ENCODE measurements around the gene CFAP206.
"Not testable (repeated sequence)": the region's sequence is repeated elsewhere in the genome, so short reads cannot be mapped to it uniquely, and the experiment has no call there.

CFAP206 gene

GRCh38 chr6:87465051-87465450 lies 57.3 kb downstream of the CFAP206 start:
- ATAC-seq (replicated peaks) (no peak), DNase-seq (no peak)
- Mint-ChIP-seq H3K36me3 (no peaks in the 10 kb centered on the region), H3K4me1 (no peaks in the 10 kb centered on the region), H3K27me3 (peaks cover 23 to 27% of the 10 kb centered on the region in 2 donors), H3K4me3 (no peak overlapping the region), H3K9me3 (peaks cover 2 to 7% of the 10 kb centered on the region in 2 donors), H3K27ac (no peak overlapping the region)

DNA sequence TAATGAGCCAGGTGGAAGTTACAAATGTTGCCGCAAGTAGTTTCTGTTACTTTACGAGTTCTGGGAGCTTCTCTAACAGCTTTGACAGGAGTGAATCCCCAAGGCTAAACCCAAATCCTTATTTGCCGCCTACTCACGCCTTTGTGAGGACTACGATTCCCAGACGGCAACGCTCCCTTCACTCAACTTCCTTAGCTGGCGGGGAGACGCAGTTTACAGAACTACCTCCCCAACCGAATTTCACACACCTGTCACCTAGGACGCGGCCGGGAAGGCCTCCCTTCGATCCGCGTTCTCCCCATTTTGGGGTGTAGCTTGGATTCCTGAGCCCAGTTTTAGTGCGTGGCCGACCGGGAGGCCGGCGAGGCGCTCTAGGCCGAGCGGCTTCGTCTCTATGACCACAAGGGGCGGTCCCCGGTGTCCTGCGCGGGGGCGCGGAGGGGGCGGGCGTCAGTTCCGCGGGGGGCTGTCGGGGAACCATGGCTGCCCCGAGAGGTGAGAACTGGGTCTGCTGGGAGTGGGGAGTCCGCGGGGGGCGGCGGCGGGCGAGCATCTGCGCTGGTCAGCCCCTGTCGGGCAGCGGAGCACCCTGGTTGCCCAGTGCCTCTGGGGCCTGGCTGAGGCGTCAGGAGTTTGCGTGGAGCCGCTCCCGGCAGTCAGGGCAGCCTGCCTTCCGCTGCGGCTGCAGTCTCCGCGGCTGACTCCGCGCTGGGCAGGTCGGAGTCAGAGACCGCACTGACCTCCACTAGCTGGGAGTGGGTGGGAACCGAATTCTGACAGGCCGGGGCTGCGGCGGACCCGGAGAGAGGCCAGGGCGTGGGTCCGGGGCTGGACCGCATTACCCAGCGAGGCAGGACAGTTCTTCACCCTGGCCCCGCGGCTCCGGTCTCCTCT lies 65.0 kb downstream of the CFAP206 start, which contains the start of gene SLC35A1:
SLC35A1 (plus strand) TSS at position 450 of the 894 bp plus-strand sequence; CDS start at position 480, 30 bp downstream.
- H3K4me3 Mint-ChIP-seq, result peak within 1 kb of the TSS; percentile 95 to 99
- peak within 1 kb of the TSS; percentile 99 for H3K27ac Mint-ChIP-seq
- no peaks in the 10 kb centered on the region for H3K36me3 Mint-ChIP-seq
- peaks cover 8 to 9% of the 10 kb centered on the region in 2 donors for H3K4me1 Mint-ChIP-seq
- H3K9me3 Mint-ChIP-seq, result no peaks in the 10 kb centered on the region
- DNase-seq (peak; percentile 85), ATAC-seq (replicated peaks) (peak; percentile 93 to 97)
- H3K27me3 Mint-ChIP-seq, result peaks cover 5 to 9% of the 10 kb centered on the region in 2 donors

DNA sequence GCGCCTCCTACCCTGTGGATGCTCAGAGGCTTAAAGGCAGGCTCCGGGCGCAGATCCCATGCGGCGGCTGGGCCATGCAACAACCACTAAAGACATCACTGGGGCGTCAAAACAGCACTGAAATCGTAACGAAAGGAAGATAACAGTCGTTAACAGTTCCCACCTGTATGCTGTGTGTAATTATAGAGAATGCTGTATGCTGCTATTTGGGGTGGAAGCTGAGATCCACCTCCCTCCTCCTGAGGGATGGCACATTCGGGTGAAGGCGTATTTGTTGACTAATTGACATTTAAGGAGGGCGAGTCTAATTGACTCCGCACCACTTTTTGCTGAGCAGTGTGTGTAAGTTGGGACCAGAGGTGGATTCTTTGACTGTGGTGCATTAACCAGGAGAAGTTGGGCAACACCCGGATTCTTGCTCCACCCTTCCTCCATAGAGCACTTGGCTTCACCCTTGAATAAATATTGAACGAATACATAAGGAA lies 65.7 kb downstream of the CFAP206 start:
- Mint-ChIP-seq H3K4me1 (peaks cover 8 to 9% of the 10 kb centered on the region in 2 donors), H3K27me3 (peaks cover 2 to 3% of the 10 kb centered on the region in 2 donors), H3K4me3 (peak overlapping the region; percentile 95 to 99), H3K27ac (peak overlapping the region; percentile 99), H3K9me3 (no peaks in the 10 kb centered on the region), H3K36me3 (peaks cover 6 to 7% of the 10 kb centered on the region in 2 donors)
- no peak for DNase-seq
- peak; percentile 77 to 78 for ATAC-seq (replicated peaks)

GRCh38 chr6:87481931-87482330 lies 74.2 kb downstream of the CFAP206 start:
- Mint-ChIP-seq H3K9me3 (no peaks in the 10 kb centered on the region), H3K4me1 (peaks cover 4 to 5% of the 10 kb centered on the region in 2 donors), H3K4me3 (no peak overlapping the region), H3K27ac (no peak overlapping the region), H3K36me3 (peaks cover 31 to 34% of the 10 kb centered on the region in 2 donors), H3K27me3 (no peaks in the 10 kb centered on the region)
- DNase-seq, result no peak
- ATAC-seq (replicated peaks), result no peak

DNA sequence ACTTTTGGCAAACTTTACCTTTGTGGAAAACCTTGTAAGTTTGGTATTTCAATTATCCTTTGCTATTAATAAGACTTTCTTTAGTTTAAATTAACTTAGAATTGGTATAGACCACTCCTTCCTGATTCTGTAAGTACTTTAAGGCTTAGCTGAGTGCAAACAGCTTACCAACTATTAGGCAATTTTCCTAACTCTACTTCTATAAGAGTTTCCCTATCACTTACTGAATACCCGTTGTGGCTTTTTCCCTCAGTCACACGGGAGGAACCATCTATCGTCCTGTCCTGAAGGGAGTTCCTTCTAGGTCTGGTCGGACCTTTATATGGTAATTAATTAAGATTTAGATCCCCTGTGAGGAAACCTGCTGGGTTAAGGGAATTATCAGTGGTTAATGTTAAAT lies 74.6 kb downstream of the CFAP206 start:
- ATAC-seq (replicated peaks) (no peak), DNase-seq (no peak)
- H3K4me1 Mint-ChIP-seq, result peaks cover 4 to 5% of the 10 kb centered on the region in 2 donors
- H3K4me3 Mint-ChIP-seq, result no peak overlapping the region
- H3K27ac Mint-ChIP-seq, result no peak overlapping the region
- no peaks in the 10 kb centered on the region for H3K9me3 Mint-ChIP-seq
- H3K36me3 Mint-ChIP-seq, result peaks cover 31 to 34% of the 10 kb centered on the region in 2 donors
- H3K27me3 Mint-ChIP-seq, result no peaks in the 10 kb centered on the region

GRCh38 chr6:87483929-87484328 lies 76.2 kb downstream of the CFAP206 start:
- Mint-ChIP-seq H3K4me3 (no peak overlapping the region), H3K36me3 (peaks cover 23 to 26% of the 10 kb centered on the region in 2 donors), H3K27ac (peak overlapping the region; percentile 17), H3K9me3 (no peaks in the 10 kb centered on the region), H3K27me3 (no peaks in the 10 kb centered on the region), H3K4me1 (peaks cover 4 to 5% of the 10 kb centered on the region in 2 donors)
- DNase-seq (no peak), ATAC-seq (replicated peaks) (no peak)

DNA sequence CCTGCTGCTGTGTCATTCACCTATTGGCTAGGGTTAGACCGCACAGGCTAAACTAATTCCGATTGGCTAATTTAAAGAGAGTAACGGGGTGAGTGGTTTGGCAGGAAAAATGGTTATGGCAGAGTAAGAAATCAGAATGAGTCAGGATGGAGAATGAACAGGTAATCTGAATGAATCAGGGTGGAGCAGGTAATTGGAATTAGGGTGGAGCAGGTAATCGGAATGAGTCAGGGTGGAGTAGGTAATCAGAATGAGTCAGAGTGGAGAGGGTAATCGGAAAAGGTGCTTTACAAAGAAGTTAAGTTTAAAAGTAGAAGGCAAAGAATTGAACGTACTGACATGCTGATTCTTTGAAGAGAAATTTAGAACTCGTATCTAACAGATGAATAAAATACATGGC lies 76.7 kb downstream of the CFAP206 start:
- Mint-ChIP-seq H3K27me3 (no peaks in the 10 kb centered on the region), H3K4me1 (peaks cover 4 to 5% of the 10 kb centered on the region in 2 donors), H3K4me3 (no peak overlapping the region), H3K9me3 (no peaks in the 10 kb centered on the region), H3K36me3 (peaks cover 19 to 21% of the 10 kb centered on the region in 2 donors), H3K27ac (no peak overlapping the region)
- DNase-seq (no peak), ATAC-seq (replicated peaks) (no peak)

DNA sequence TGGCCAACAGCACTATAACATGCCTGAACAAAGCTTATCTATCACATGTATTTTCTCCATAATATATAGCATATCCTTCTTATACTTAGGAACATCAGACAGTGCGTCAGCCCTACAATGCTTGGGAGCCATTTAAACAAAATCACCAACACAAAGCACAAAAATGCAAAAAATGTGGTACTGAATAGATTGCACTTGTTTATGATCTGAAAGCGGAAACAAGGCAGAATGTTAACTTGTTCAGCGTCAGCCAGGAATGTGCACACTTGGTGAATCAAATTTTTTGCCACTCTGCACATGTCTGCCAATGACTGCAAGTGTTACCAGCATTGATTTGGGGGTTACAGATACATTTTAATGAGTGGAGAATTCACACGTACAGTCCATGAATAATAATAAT lies 79.8 kb downstream of the CFAP206 start:
- Mint-ChIP-seq H3K27me3 (no peaks in the 10 kb centered on the region), H3K4me3 (no peak overlapping the region), H3K9me3 (no peaks in the 10 kb centered on the region), H3K4me1 (peaks cover 4 to 5% of the 10 kb centered on the region in 2 donors), H3K27ac (no peak overlapping the region), H3K36me3 (peaks cover 16% of the 10 kb centered on the region in 2 donors)
- DNase-seq, result no peak
- no peak for ATAC-seq (replicated peaks)

DNA sequence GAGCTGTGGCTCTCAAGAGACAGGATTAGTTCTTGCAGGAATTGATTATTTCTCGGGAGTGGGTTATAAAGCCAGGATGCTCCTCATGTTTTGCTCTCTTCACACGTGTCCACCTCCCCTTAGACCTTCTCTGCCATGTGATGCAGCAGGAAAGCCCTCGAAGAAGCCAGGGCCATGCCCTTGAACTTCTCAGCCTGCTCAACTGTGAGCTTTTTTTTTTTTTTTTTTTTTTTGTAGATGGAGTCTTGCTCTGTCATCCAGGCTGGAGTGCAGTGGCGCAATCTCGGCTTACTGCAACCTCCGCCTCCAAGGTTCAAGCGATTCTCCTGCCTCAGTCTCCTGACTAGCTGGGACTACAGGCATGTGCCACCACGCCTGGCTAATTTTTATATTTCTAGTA lies 81.6 kb downstream of the CFAP206 start:
- not testable (repeated sequence) for H3K27me3 Mint-ChIP-seq; H3K4me3 Mint-ChIP-seq; H3K9me3 Mint-ChIP-seq; H3K4me1 Mint-ChIP-seq; H3K27ac Mint-ChIP-seq; ATAC-seq (replicated peaks); DNase-seq
- H3K36me3 Mint-ChIP-seq, result peaks cover 13 to 14% of the 10 kb centered on the region in 2 donors

GRCh38 chr6:87494761-87495422 lies 87.1 kb downstream of the CFAP206 start:
- H3K9me3 Mint-ChIP-seq, result no peaks in the 10 kb centered on the region
- H3K4me3 Mint-ChIP-seq, result no peak overlapping the region
- peaks cover 0 to 8% of the 10 kb centered on the region in 2 donors for H3K4me1 Mint-ChIP-seq
- H3K36me3 Mint-ChIP-seq, result peaks cover 7 to 8% of the 10 kb centered on the region in 2 donors
- no peak overlapping the region for H3K27ac Mint-ChIP-seq
- no peaks in the 10 kb centered on the region for H3K27me3 Mint-ChIP-seq
- ATAC-seq (replicated peaks), result peak; percentile 90 to 93
- DNase-seq, result no peak

DNA sequence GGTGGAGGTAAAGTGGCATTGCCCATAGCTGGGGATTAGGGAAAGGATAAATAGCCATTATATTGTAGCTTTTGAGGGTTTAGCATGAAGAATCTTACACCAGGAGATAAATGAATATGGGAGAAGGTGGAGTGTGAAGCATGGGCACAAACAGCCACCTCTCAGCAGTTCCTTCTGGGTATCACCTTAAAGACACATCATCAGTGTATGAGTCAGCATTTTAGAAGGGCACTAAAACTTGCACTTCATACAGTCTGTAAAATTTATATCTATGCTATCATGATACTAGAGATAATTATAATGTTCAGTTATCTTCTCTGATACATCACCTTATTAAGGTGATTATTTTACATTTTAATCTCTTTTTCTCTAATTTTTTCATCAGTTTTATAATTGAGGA lies 90.3 kb downstream of the CFAP206 start:
- H3K36me3 Mint-ChIP-seq, result peaks cover 5 to 6% of the 10 kb centered on the region in 2 donors
- no peak overlapping the region for H3K4me3 Mint-ChIP-seq
- no peak for DNase-seq
- H3K27me3 Mint-ChIP-seq, result no peaks in the 10 kb centered on the region
- no peaks in the 10 kb centered on the region for H3K9me3 Mint-ChIP-seq
- H3K4me1 Mint-ChIP-seq, result peaks cover 3 to 21% of the 10 kb centered on the region in 2 donors
- ATAC-seq (replicated peaks), result no peak
- no peak overlapping the region for H3K27ac Mint-ChIP-seq

DNA sequence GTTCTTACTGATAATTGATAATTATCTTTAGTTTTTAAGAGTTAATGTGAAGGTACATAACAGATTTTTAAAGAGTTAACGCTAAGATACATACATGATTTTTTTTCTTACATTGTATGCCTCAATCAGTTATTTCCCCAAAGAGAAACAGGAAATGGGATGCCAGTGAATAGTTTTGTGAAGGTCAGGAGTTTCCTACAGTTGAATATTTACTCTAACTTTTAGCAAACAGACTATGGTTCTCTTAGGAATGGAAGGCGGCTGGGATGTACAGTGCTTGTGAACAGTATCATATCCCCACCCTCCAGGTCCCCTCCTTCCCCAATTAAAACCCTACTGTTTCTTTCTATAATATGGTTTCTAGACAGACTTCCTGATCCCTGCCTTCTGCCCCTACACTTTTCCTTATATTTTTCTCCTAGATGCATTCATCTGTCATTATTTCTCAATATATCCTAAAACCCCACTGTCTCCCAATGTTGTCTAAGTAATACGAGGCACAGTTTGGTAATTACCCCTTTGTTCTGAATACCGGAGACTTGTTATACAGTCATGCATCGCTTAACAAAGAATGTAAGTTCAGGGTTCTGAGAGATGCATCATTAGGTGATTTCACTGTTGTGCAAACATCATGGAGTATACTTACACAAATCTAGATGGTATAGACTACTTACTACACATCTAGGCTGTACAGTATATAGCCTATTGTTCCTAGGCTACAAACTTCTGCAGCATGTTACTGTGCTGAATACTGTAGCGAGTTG lies 94.2 kb downstream of the CFAP206 start:
- H3K27me3 Mint-ChIP-seq, result no peaks in the 10 kb centered on the region
- peak in 1 of 2 donors; percentile 16 for ATAC-seq (replicated peaks)
- H3K9me3 Mint-ChIP-seq, result no peaks in the 10 kb centered on the region
- no peak for DNase-seq
- no peak overlapping the region for H3K4me3 Mint-ChIP-seq
- H3K27ac Mint-ChIP-seq, result no peak overlapping the region
- H3K4me1 Mint-ChIP-seq, result peaks cover 3 to 15% of the 10 kb centered on the region in 2 donors
- H3K36me3 Mint-ChIP-seq, result peaks cover 13 to 16% of the 10 kb centered on the region in 2 donors

DNA sequence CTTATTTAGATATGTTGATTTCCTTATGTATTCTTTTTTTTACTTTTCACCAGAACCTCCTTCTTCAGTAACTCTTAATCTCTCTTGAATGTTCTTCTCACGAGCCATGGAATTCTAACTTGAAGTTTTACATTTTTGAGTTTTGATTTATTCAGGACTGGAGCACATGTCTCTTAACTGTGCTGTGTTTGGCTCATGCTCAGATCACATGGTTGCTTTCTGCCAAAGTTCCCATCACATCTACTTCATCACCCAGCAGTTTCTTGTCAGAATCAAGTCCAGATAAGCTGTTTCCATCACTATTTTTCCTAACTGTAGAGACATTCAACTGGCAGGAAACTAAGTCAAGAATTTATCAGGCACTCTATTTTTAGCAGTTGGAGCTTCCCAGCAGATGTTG lies 96.7 kb downstream of the CFAP206 start:
- H3K4me3 Mint-ChIP-seq, result no peak overlapping the region
- H3K4me1 Mint-ChIP-seq, result peaks cover 3 to 15% of the 10 kb centered on the region in 2 donors
- H3K9me3 Mint-ChIP-seq, result no peaks in the 10 kb centered on the region
- H3K27ac Mint-ChIP-seq, result peak overlapping the region; percentile 14
- ATAC-seq (replicated peaks) (no peak), DNase-seq (no peak)
- H3K36me3 Mint-ChIP-seq, result peaks cover 16% of the 10 kb centered on the region in 2 donors
- H3K27me3 Mint-ChIP-seq, result no peaks in the 10 kb centered on the region

All from stimulated activated naive B cell treated with anti-CD40 and anti-IgM and Interleukin-4, amounts not matched to agents 10 μg/mL and 1 μg/mL and 100 μg/mL, for 72 hours (primary cell).